Measurements from ENCODE around the gene SSR1. TPM values are rescaled to one million over a fixed set of nuclear protein-coding genes. Genes with fewer than 3 reads are reported as not detected.

Gene SSR1
- total and polyA plus RNA-seq, 9 of the 15 experiments (the other 6 are each of a cell fraction or from before 2014, with no cell fraction given) = 87.7 to 220 (median 144) TPM

DNA sequence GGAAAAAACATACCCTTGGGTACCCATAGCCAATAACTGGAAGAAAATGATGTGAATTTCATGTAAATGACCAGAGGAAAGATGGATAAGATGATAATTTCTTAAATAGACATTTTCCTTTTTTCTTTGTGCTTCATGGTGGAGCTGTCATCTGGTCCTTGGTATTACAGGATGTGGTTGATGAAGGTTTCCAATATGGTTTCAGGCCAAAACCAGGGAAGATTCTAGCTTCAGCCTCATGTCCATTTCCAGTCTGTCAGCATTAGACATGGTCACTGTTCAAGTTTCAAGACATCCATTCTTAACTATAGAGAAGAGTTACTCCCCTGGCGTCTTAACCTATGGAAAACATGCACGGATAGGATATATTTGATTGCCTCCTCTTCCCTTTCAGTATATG, 63.6 kb downstream of the SSR1 start:
- H3K9me1 ChIP-seq (ENCODE audit: control insufficient read depth, insufficient read depth, low read length) = no peaks in the 10 kb centered on the region
- no peak for ATAC-seq
- no peaks in the 10 kb centered on the region for H3K27me3 ChIP-seq (ENCODE audit: control insufficient read depth in 2 of 2, insufficient read depth in 2 of 2, low read length in 2 of 2)
- H3K36me3 ChIP-seq (ENCODE audit: control insufficient read depth, insufficient read depth, low read length) = peaks cover 78% of the 10 kb centered on the region
- H3K4me3 ChIP-seq = no peak overlapping the region
- H2AFZ ChIP-seq (ENCODE audit: low read depth, low read length) = no peak overlapping the region
- FAIRE-seq = no peak
- in situ Hi-C loops (cut with MboI) (loop anchor here (25.0 kb wide), 1 partner anchor 562 kb away; no protein-coding TSS in a partner anchor), intact Hi-C loops (cut with micrococcal nuclease) (loop anchor here (10.0 kb wide), 1 partner anchor 325 kb away; no protein-coding TSS in a partner anchor)
- peaks cover 3% of the 10 kb centered on the region; the same call in 1 of the 2 replicates for H4K20me1 ChIP-seq (replicated peaks; ENCODE audit: control insufficient read depth, insufficient read depth, low read length)
- no peaks in the 10 kb centered on the region for H3K9me3 ChIP-seq (replicated peaks; ENCODE audit: control insufficient read depth, insufficient read depth, low read depth, low read length)
- no TSS peak for BruUV-seq (replicated peaks)
- H3K4me2 ChIP-seq (ENCODE audit: insufficient read depth, low read length) = no peak overlapping the region
- no peak overlapping the region for H3K27ac ChIP-seq (ENCODE audit: extremely low read depth, low read depth, low read length)
- CTCF ChIA-PET (ENCODE audit: low intra/inter-chr PET ratio) = no interaction called here
- H3K4me1 ChIP-seq (replicated peaks in 1 of 2; ENCODE audit: control insufficient read depth in 2 of 2, insufficient read depth in 2 of 2, low read length in 2 of 2) = peaks cover 2 to 11% of the 10 kb centered on the region in 2 experiments; a peak in 4 of 5 replicates
- H3K9ac ChIP-seq (ENCODE audit: insufficient read depth in 1 of 2, low read depth in 2 of 2, low read length in 2 of 2) = no peak overlapping the region
- 92% methylated on average over 2 of the region's 2 CpGs for WGBS (ENCODE audit: insufficient coverage, low coverage, missing lambda C conversion rate)
- POLR2A ChIA-PET = interaction anchor here (0.8 to 2.0 kb wide), 2 partner anchors 9 to 274 kb away, joined by 3 to 5 read pairs; no protein-coding TSS in a partner anchor
- no peak for DNase-seq (ENCODE audit: extremely low read depth in 1 of 4, low spot score in 3 of 4)
- H3K79me2 ChIP-seq (ENCODE audit: control insufficient read depth, insufficient read depth, low read length) = peaks cover 5% of the 10 kb centered on the region; the same call in 2 of the 3 replicates
- TF ChIP-seq MAFF (IDR thresholded peaks at IDR 0.05; ENCODE audit: low read length) (no peak), L3MBTL2 (IDR thresholded peaks at IDR 0.05) (no peak), SUPT5H (IDR thresholded peaks at IDR 0.05) (no peak), RFX7 (CRISPR knock-in tag; IDR thresholded peaks at IDR 0.05) (no peak), PCBP2 (IDR thresholded peaks at IDR 0.05; ENCODE audit: low read depth, low read length, poor library complexity, severe bottlenecking) (no peak), ZKSCAN1 (IDR thresholded peaks at IDR 0.05; ENCODE audit: low read depth, low read length) (no peak), ZNF354B (CRISPR knock-in tag; IDR thresholded peaks at IDR 0.05) (no peak), RFX5 (IDR thresholded peaks at IDR 0.05; ENCODE audit: low read depth, low read length) (no peak), ARID1B (IDR thresholded peaks at IDR 0.05) (no peak), MGA (IDR thresholded peaks at IDR 0.05) (no peak)
- TF ChIP-seq, protein P1, sequence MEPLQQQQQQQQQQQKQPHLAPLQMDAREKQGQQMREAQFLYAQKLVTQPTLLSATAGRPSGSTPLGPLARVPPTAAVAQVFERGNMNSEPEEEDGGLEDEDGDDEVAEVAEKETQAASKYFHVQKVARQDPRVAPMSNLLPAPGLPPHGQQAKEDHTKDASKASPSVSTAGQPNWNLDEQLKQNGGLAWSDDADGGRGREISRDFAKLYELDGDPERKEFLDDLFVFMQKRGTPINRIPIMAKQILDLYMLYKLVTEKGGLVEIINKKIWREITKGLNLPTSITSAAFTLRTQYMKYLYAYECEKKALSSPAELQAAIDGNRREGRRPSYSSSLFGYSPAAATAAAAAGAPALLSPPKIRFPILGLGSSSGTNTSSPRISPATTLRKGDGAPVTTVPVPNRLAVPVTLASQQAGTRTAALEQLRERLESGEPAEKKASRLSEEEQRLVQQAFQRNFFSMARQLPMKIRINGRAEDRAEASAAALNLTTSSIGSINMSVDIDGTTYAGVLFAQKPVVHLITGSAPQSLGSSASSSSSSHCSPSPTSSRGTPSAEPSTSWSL (CRISPR knock-in tag; IDR thresholded peaks at IDR 0.05; ENCODE audit: borderline replicate concordance) = no peak
